Nephron (organoid): ENCODE data around the gene SLC25A48.
A peak's percentile ranks its signal among the peaks of the same experiment; 100 is the strongest.

Source experiments
- H3K27ac Mint-ChIP-seq, 3 experiments: 2 replicates each; pipeline ENCODE4 v1.8.0; 2020; ENCODE audit warnings: mixed read lengths in 3 of 3, mild to moderate bottlenecking in 2 of 3, moderate library complexity in 1 of 3
- H3K27me3 Mint-ChIP-seq: 2 replicates; pipeline ENCODE4 v1.8.0; 2021; ENCODE audit warnings: low read depth, mild to moderate bottlenecking, moderate library complexity, mixed read lengths
- H3K36me3 Mint-ChIP-seq: 2 replicates; pipeline ENCODE4 v1.8.0; 2020; ENCODE audit warnings: low read depth, mixed read lengths
- H3K4me1 Mint-ChIP-seq: 2 replicates; pipeline ENCODE4 v1.8.0; 2020; ENCODE audit warnings: mixed read lengths
- H3K4me3 Mint-ChIP-seq, 3 experiments: 2 replicates each; pipeline ENCODE4 v1.8.0; 2020; ENCODE audit warnings: mild to moderate bottlenecking in 3 of 3, mixed read lengths in 3 of 3, moderate library complexity in 2 of 3
- H3K9me3 Mint-ChIP-seq: 2 replicates; pipeline ENCODE4 v1.8.0; 2020; ENCODE audit warnings: mixed read lengths
- TF ChIP-seq, protein P1 (sequence below), 3 experiments: fragments of 200-600 bp; sonication (generic); IDR thresholded peaks; one replicate each; pipeline ENCODE4 v1.5.0; 2021; ENCODE audit warnings: antibody characterized with exemption in 3 of 3; ENCODE audit not compliant: unreplicated experiment in 3 of 3

The SLC25A48 gene

GRCh38 chr5:135827965-135828781 is 6.3 kb upstream of the SLC25A48 start:
- Mint-ChIP-seq H3K9me3 (no peaks in the 10 kb centered on the region), H3K4me3 (no peak overlapping the region), H3K36me3 (no peaks in the 10 kb centered on the region), H3K27ac (no peak overlapping the region), H3K4me1 (peaks cover 16% of the 10 kb centered on the region), H3K27me3 (peaks cover 65% of the 10 kb centered on the region)
- TF ChIP-seq, protein P1, sequence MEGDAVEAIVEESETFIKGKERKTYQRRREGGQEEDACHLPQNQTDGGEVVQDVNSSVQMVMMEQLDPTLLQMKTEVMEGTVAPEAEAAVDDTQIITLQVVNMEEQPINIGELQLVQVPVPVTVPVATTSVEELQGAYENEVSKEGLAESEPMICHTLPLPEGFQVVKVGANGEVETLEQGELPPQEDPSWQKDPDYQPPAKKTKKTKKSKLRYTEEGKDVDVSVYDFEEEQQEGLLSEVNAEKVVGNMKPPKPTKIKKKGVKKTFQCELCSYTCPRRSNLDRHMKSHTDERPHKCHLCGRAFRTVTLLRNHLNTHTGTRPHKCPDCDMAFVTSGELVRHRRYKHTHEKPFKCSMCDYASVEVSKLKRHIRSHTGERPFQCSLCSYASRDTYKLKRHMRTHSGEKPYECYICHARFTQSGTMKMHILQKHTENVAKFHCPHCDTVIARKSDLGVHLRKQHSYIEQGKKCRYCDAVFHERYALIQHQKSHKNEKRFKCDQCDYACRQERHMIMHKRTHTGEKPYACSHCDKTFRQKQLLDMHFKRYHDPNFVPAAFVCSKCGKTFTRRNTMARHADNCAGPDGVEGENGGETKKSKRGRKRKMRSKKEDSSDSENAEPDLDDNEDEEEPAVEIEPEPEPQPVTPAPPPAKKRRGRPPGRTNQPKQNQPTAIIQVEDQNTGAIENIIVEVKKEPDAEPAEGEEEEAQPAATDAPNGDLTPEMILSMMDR (IDR thresholded peaks at IDR 0.05; ENCODE audit: unreplicated experiment in 3 of 3), result no peak

DNA sequence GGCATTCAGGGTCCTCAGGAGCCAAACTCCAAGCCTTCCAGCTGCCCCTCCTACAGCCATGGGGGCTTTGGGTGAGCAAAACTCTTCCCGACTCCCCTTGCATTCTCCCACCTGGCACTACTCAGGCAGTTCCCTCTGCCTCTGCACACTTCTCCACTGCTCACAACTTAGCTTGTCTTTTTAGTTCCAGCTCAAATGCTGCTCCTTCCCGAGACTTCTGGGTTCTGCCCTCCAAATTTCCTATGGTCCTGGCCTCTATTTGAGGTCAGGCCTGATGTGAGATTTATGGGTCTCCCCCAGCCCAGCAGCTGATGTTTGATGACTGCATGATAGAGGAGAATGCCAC is 5.7 kb upstream of the SLC25A48 start:
- Mint-ChIP-seq H3K27ac (no peak overlapping the region), H3K27me3 (peaks cover 70% of the 10 kb centered on the region), H3K9me3 (no peaks in the 10 kb centered on the region), H3K4me3 (no peak overlapping the region), H3K36me3 (no peaks in the 10 kb centered on the region), H3K4me1 (peaks cover 16% of the 10 kb centered on the region)
- TF ChIP-seq, protein P1 (IDR thresholded peaks at IDR 0.05; ENCODE audit: unreplicated experiment in 3 of 3), result no peak

GRCh38 chr5:135829179-135829578 is 5.3 kb upstream of the SLC25A48 start:
- Mint-ChIP-seq H3K27me3 (peaks cover 75% of the 10 kb centered on the region), H3K4me3 (no peak overlapping the region), H3K27ac (no peak overlapping the region), H3K9me3 (no peaks in the 10 kb centered on the region), H3K36me3 (no peaks in the 10 kb centered on the region), H3K4me1 (peaks cover 19% of the 10 kb centered on the region)
- TF ChIP-seq, protein P1 (IDR thresholded peaks at IDR 0.05; ENCODE audit: unreplicated experiment in 3 of 3), result no peak

DNA sequence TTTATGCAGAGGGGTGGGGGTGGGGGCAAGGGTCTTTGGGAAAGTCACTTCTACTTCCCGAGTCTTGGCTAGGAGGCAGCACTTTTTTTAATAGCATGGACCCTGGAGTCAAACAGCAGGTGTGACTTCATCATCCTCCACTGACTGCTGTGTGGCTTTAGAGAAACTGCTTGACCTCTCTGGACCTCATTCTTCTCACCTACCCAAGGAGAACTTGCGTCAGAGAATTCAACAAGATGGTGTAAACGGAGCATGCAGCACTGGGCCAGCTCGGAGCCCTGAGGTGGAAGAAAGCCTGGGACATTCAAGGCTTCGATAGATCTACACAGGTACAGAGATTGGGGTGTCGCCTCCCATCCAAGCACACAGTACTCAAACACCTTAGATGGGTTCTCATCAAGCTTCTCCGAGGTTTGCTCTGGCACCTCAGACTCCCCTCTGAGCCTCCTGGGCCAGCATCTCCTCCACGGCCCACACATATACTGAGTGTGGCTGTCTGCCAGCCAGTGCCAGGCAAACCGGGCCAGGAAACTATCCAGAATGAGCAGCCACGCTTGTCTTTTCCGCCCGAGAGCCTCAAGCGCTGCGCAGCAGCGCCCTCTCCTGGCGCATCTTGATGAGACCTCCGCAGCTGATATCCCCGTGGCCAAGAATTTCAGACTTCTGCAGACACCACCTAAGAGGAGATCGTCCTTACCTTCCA is 4.6 kb upstream of the SLC25A48 start:
- peak overlapping the region in 1 of 3 experiments; percentile 3 for H3K4me3 Mint-ChIP-seq
- H3K4me1 Mint-ChIP-seq, result peaks cover 20% of the 10 kb centered on the region
- H3K27ac Mint-ChIP-seq, result peak overlapping the region in 2 of 3 experiments; percentile 14 to 45

DNA sequence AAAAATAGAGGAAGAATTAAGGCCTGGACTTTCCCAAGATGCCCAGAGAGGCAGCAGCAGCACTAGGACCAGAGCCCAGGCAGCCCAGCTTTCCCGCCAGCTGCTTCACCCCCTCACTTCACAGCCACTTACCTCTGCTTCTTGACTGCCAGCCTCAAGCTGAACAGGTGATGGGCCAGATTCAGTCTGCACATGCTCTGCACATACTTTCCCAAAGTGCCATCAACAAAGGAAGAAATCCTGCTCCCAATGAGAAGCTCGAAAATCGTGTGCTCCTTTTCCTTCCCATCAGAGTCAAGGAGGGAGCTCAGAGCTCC is 4.1 kb upstream of the SLC25A48 start:
- Mint-ChIP-seq H3K4me1 (peaks cover 20% of the 10 kb centered on the region), H3K36me3 (no peaks in the 10 kb centered on the region), H3K27me3 (peaks cover 86% of the 10 kb centered on the region), H3K9me3 (no peaks in the 10 kb centered on the region), H3K4me3 (no peak overlapping the region), H3K27ac (peak overlapping the region in 1 of 3 experiments; percentile 14)
- TF ChIP-seq, protein P1 (IDR thresholded peaks at IDR 0.05; ENCODE audit: unreplicated experiment in 3 of 3), result peak; percentile 9 to 31 (median 10)

More for the DNA sequence above, 4.6 kb upstream of the SLC25A48 start:
- H3K36me3 Mint-ChIP-seq, result no peaks in the 10 kb centered on the region
- H3K9me3 Mint-ChIP-seq, result no peaks in the 10 kb centered on the region
- TF ChIP-seq, protein P1 (IDR thresholded peaks at IDR 0.05; ENCODE audit: unreplicated experiment in 3 of 3), result peak; percentile 88 to 93 (median 90)
- peaks cover 81% of the 10 kb centered on the region for H3K27me3 Mint-ChIP-seq
